ENCODE data around the gene C9orf85. TPM values are rescaled to one million over a fixed set of nuclear protein-coding genes. Genes with fewer than 3 reads are reported as not detected.

C9orf85 gene
- total and polyA plus RNA-seq, 2 of the 4 experiments (the other 2 are of a cell fraction): 4.3 to 8.4 TPM

DNA sequence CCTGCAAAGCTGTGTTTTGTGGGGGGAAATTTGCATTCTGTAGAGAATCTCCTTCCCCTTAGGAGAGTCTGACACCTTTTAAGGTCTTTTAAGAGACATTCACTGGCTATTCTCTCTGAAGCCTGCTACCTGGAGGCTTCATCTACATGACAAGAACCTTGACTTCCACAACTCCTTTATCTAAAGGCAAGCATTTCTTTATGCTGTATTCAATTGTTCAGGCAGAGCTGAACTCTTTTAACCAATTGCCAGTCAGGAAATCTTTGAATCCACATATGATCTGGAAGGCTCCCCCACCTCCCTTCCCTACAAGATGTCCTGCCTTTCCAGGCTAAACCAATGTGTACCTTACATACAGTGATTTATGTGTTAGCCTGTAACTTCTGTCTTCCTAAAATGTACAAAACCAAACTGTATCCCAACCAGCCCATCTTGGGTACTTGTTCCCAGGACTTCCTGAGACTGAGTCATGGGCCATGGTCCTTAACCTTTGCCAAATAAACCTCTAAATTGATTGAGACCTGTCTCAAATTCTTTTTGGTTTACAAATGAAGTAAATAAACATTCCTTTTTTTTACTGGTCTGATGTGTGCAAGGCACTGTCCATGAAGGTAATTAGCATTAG lies 9.9 kb downstream of the C9orf85 start:
- intact Hi-C loops (cut with micrococcal nuclease) (no loop called here), dilution Hi-C loops (cut with HindIII; ENCODE audit: low sequenced_read_pairs, unreplicated experiment) (no loop called here), in situ Hi-C loops (cut with MboI; ENCODE audit: low sequenced_read_pairs) (no loop called here)
- H2BK20ac ChIP-seq (ENCODE audit: low read depth, low read length): no peak overlapping the region
- no peak overlapping the region for H4K91ac ChIP-seq (ENCODE audit: insufficient read depth, low read depth, low read length)
- H3K56ac ChIP-seq (ENCODE audit: extremely low read depth, insufficient read depth, low read length): no peak overlapping the region
- peaks cover 2% of the 10 kb centered on the region for H3K4me1 ChIP-seq (ENCODE audit: control insufficient read depth, insufficient read depth, low read length)
- H4K20me1 ChIP-seq (ENCODE audit: insufficient read depth, low read length): peaks cover 4% of the 10 kb centered on the region; the same call in 1 of the 2 replicates
- H4K8ac ChIP-seq (ENCODE audit: low read depth in 2 of 2, low read length in 2 of 2): peak overlapping the region in 1 of 2 experiments; percentile 5; a peak in 1 of 4 replicates
- no peak overlapping the region for H3K4ac ChIP-seq (ENCODE audit: low read depth, low read length)
- H3K23ac ChIP-seq (ENCODE audit: low read depth, low read length): no peak overlapping the region
- no peak overlapping the region for H2AFZ ChIP-seq (replicated peaks; ENCODE audit: low read length, poor library complexity)
- no peak overlapping the region for H2AK5ac ChIP-seq (ENCODE audit: low read depth, low read length)
- no peak overlapping the region for H4K5ac ChIP-seq (ENCODE audit: low read depth, low read length)
- H3K9ac ChIP-seq (ENCODE audit: low read depth, low read length): no peak overlapping the region
- no peak overlapping the region for H2BK120ac ChIP-seq (ENCODE audit: low read depth, low read length)
- H3K14ac ChIP-seq (replicated peaks; ENCODE audit: low read depth, low read length): no peak overlapping the region
- no peak overlapping the region for H3K4me2 ChIP-seq (ENCODE audit: low read depth, low read length)
- 0 out of 2 replicates have a peak, but pooled peaks cover 3% of the 10 kb centered on the region for H3K9me1 ChIP-seq (ENCODE audit: insufficient read depth, low read length)
- no peak overlapping the region for H3K27ac ChIP-seq (ENCODE audit: insufficient read depth, low read length)
- H3K18ac ChIP-seq (ENCODE audit: low read depth, low read length): no peak overlapping the region; the same call in 1 of the 2 replicates
- no TSS peak for BruUV-seq (replicated peaks)
- H3K27me3 ChIP-seq (ENCODE audit: control insufficient read depth, insufficient read depth, low read length): no peaks in the 10 kb centered on the region
- no peak overlapping the region for H2BK15ac ChIP-seq (ENCODE audit: low read depth, low read length)
- ATAC-seq (ENCODE audit: low read depth) (no peak), DNase-seq (no peak)
- peaks cover 21 to 47% of the 10 kb centered on the region in 2 experiments for H3K79me1 ChIP-seq (ENCODE audit: low read depth in 1 of 2, low read length in 2 of 2)
- POLR2A ChIA-PET (ENCODE audit: unreplicated experiment): no interaction called here
- no peak overlapping the region for H3K4me3 ChIP-seq (ENCODE audit: insufficient read depth, low read depth, low read length)
- no peaks in the 10 kb centered on the region for H3K9me3 ChIP-seq (ENCODE audit: control insufficient read depth, insufficient read depth, low read length)
- H3K36me3 ChIP-seq (ENCODE audit: control insufficient read depth, insufficient read depth, low read length): no peaks in the 10 kb centered on the region
- TF ChIP-seq NFE2L2 (IDR thresholded peaks at IDR 0.05; ENCODE audit: low read depth, low read length) (no peak), CEBPB (IDR thresholded peaks at IDR 0.05; ENCODE audit: low read depth, low read length) (no peak), MXI1 (IDR thresholded peaks at IDR 0.05; ENCODE audit: borderline replicate concordance, low read depth, low read length) (no peak), POLR2A (IDR thresholded peaks at IDR 0.05; ENCODE audit: low read depth, low read length) (no peak), CHD1 (IDR thresholded peaks at IDR 0.05; ENCODE audit: low read depth, low read length) (no peak), RFX5 (IDR thresholded peaks at IDR 0.05; ENCODE audit: low read depth, low read length) (no peak)
- H2AK9ac ChIP-seq (replicated peaks; ENCODE audit: low read depth, low read length, poor library complexity): no peak overlapping the region
- H2BK5ac ChIP-seq (ENCODE audit: low read depth, low read length, poor library complexity, severe bottlenecking): peak overlapping the region; percentile 41
- CTCF ChIA-PET: no interaction called here
